Measurements from ENCODE around the gene PARN.

The PARN gene

DNA sequence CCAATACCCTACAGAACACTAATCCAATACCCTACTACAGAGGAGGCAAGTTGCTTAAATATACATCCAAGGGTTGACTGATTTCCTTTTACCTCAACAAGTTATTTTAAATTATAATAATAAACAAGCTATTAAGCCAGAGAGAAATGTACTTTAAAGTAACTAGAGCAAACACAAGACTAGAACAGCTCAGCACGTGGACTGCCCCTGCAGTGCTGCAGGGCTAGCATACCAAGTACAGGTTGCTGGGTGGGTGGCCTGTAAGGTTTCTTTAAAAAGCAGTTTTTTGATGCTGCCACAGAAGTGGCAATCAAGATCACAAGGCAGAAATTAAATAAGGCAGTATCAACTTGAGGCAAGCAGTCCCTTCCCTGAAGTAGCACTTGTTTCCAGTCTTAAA is 63.5 kb downstream of the PARN start:
- TF ChIP-seq, protein P1, sequence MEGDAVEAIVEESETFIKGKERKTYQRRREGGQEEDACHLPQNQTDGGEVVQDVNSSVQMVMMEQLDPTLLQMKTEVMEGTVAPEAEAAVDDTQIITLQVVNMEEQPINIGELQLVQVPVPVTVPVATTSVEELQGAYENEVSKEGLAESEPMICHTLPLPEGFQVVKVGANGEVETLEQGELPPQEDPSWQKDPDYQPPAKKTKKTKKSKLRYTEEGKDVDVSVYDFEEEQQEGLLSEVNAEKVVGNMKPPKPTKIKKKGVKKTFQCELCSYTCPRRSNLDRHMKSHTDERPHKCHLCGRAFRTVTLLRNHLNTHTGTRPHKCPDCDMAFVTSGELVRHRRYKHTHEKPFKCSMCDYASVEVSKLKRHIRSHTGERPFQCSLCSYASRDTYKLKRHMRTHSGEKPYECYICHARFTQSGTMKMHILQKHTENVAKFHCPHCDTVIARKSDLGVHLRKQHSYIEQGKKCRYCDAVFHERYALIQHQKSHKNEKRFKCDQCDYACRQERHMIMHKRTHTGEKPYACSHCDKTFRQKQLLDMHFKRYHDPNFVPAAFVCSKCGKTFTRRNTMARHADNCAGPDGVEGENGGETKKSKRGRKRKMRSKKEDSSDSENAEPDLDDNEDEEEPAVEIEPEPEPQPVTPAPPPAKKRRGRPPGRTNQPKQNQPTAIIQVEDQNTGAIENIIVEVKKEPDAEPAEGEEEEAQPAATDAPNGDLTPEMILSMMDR (IDR thresholded peaks at IDR 0.05; ENCODE audit: insufficient read depth, missing control alignments) = no peak
- DNase-seq (ENCODE audit: insufficient read length, low spot score) (no peak), FAIRE-seq (no peak)

DNA sequence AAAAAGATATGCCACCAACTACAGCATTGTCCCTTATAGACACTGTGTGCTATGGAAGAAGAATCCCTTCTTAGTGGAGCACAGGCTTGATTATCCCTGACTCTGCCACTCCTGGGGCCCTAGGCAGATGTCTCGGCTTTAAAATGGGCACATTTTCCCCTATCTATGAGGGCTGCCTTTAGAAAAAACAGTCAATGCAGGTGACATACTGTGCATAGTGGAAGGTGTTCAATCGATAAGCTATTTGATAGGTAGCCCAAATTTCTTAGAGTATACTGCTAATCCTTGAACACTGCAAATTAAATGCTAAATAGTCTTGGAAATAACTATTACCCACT is 64.4 kb downstream of the PARN start:
- DNase-seq (ENCODE audit: insufficient read length, low spot score) (no peak), FAIRE-seq (no peak)
- TF ChIP-seq, protein P1 (IDR thresholded peaks at IDR 0.05; ENCODE audit: insufficient read depth, missing control alignments) = no peak

DNA sequence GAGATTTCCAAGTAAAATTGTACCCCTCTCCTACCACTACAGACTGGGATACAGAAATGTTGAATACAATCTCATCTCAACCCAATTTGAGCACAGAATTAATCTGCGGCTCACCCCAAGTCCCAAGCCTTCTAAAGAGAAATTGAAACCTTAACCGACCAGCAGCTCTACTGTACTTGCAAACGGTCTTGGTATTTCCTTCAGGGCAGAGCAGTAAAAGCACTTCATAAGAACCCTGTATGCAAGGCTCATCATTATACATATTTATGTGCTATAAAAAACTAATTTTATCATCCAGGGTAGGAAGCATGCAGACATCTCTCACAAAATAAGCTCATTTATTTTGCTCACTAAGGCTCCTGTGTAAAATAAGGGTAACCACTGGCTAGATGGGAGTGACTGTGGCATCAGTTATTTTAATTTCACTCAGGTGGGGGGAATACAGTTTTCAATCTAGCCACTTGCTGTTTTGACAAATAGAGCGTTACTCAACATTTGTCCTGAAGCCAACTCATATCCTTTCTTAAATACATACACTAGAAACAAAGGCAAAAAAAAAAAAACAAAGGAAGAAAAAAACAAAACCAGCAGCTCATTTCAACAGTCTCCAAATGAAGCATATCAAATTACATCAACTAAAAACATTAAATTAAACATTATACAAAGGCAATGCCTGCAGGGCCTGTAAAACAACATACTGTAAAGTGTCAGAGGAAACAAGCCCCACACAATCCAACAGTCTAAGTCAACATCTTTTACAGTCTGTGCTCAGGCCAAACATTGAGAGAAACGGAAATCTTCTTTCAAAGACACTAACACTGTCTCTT is 65.0 kb downstream of the PARN start:
- FAIRE-seq = no peak

GRCh38 chr16:14564323-14564722 is 65.7 kb downstream of the PARN start:
- DNase-seq (ENCODE audit: insufficient read length, low spot score) (no peak), FAIRE-seq (no peak)

More for the DNA sequence above, 65.0 kb downstream of the PARN start:
- no peak for DNase-seq (ENCODE audit: insufficient read length, low spot score)
- TF ChIP-seq, protein P1 (IDR thresholded peaks at IDR 0.05; ENCODE audit: insufficient read depth, missing control alignments) = no peak

GRCh38 chr16:14562691-14563491 is 67.2 kb downstream of the PARN start:
- peak; percentile 33 for DNase-seq (ENCODE audit: insufficient read length, low spot score)

More at GRCh38 chr16:14564323-14564722, 65.7 kb downstream of the PARN start:
- TF ChIP-seq, protein P1 (IDR thresholded peaks at IDR 0.05; ENCODE audit: insufficient read depth, missing control alignments) = no peak

DNA sequence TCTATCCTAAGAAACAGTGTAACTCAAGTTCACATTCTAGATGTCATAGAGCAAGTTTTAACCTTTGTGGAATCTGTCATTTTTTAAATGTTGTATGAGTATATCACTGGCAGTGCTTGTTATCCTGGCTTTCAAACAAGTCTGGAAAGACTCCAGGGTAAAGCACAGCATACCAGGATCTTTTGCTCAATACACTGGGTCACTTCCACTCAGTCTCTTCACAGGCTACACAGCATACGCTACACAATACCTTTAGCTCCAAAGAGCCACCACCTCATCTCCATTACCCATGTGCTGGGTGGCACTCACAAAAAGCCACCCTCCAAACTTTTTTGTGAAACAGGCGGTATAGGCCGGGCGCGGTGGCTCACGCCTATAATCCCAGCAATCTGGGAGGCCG is 69.5 kb downstream of the PARN start:
- no peak for DNase-seq (ENCODE audit: insufficient read length, low spot score)
- FAIRE-seq = no peak
- TF ChIP-seq, protein P1 (IDR thresholded peaks at IDR 0.05; ENCODE audit: insufficient read depth, missing control alignments) = no peak

More at GRCh38 chr16:14562691-14563491, 67.2 kb downstream of the PARN start:
- TF ChIP-seq, protein P1 (IDR thresholded peaks at IDR 0.05; ENCODE audit: insufficient read depth, missing control alignments) = no peak
- peak; percentile 32 for FAIRE-seq
